OCI-LY1 (cell line): ENCODE results near the gene RECQL5.

Experiments
- EZH2 ChIP-seq: fragments of 200-600 bp; sonication (generic), shearing (Covaris generic); IDR thresholded peaks from 2 replicates; pipeline ENCODE4 v1.8.0; 2017; ENCODE audit warnings: borderline replicate concordance, mixed run types, mild to moderate bottlenecking, antibody characterized with exemption, low read length, moderate library complexity, mixed read lengths
- TF ChIP-seq, protein P1 (sequence below): fragments of 200-600 bp; sonication (generic), shearing (Covaris generic); IDR thresholded peaks from 2 replicates; pipeline ENCODE4 v1.5.1; 2017; ENCODE audit warnings: mild to moderate bottlenecking, antibody characterized with exemption, low read length, moderate library complexity, mixed read lengths

DNA sequence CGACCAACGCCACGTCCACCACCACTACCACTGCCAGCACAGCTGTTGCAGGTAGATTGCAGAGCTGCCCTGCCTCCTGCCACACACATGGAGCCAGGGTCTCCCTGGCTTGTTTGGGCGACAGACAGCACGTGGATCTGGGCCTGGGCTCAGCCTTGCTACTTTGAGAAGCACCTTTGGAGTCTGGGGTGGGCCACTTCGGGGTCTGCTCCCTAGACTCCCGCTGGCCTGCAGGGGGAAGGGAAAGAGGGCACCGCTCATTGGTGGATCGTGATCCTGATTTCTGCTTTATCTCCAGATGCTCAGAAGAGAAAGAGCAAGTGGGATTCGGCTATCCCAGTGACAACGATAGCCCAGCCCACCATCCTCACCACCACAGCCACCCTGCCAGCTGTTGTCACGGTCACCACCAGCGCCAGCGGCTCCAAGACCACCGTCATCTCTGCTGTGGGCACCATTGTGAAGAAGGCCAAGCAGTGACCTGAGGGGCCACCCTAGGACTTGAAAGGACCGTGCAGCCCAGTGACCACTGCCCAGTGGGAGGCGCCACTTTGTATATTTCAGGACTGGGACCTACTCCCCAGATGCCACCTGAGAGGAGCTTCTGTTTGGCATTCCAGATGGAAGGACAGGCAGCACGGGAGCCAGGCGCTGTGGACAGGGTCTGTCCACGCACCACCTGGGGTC lies 39.2 kb upstream of the RECQL5 start:
- TF ChIP-seq, protein P1, sequence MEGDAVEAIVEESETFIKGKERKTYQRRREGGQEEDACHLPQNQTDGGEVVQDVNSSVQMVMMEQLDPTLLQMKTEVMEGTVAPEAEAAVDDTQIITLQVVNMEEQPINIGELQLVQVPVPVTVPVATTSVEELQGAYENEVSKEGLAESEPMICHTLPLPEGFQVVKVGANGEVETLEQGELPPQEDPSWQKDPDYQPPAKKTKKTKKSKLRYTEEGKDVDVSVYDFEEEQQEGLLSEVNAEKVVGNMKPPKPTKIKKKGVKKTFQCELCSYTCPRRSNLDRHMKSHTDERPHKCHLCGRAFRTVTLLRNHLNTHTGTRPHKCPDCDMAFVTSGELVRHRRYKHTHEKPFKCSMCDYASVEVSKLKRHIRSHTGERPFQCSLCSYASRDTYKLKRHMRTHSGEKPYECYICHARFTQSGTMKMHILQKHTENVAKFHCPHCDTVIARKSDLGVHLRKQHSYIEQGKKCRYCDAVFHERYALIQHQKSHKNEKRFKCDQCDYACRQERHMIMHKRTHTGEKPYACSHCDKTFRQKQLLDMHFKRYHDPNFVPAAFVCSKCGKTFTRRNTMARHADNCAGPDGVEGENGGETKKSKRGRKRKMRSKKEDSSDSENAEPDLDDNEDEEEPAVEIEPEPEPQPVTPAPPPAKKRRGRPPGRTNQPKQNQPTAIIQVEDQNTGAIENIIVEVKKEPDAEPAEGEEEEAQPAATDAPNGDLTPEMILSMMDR = no peak
- no peak for TF ChIP-seq EZH2
